Neural cell (in vitro differentiated cells): Measurements from ENCODE around the gene NRL. TPM values are rescaled to one million over a fixed set of nuclear protein-coding genes. Genes with fewer than 3 reads are reported as not detected.

Source experiments
- H2AFZ ChIP-seq: fragments of 200-600, 300-800 bp; sonication (generic), shearing (Covaris generic); 2 replicates; pipeline ENCODE4 v1.6.0; 2014; ENCODE audit warnings: low read depth, mild to moderate bottlenecking, antibody characterized with exemption, low read length, moderate library complexity
- H3F3A ChIP-seq: fragments of 200-600 bp; shearing (Covaris generic); 2 replicates; pipeline ENCODE4 v1.6.1; 2016; ENCODE audit warnings: mild to moderate bottlenecking, moderate library complexity, mixed read lengths, antibody characterized with exemption, low read length; ENCODE audit not compliant: insufficient read depth, poor library complexity, severe bottlenecking
- H3K27ac ChIP-seq: fragments of 200-600, 300-800 bp; sonication (generic), shearing (Covaris generic); 2 replicates; pipeline ENCODE4 v1.5.1; 2014; ENCODE audit warnings: mild to moderate bottlenecking, low read length, moderate library complexity
- H3K27me3 ChIP-seq: fragments of 300-800, 200-600 bp; sonication (generic), shearing (Covaris generic); 2 replicates; pipeline ENCODE4 v1.6.0; 2014; ENCODE audit warnings: mild to moderate bottlenecking, low read depth, low read length, moderate library complexity; ENCODE audit not compliant: insufficient read depth
- H3K36me3 ChIP-seq: fragments of 300-800, 200-600 bp; sonication (generic), shearing (Covaris generic); 2 replicates; pipeline ENCODE4 v1.5.1; 2014; ENCODE audit warnings: mild to moderate bottlenecking, antibody characterized with exemption, low read length, moderate library complexity; ENCODE audit not compliant: insufficient read depth
- H3K4me2 ChIP-seq: fragments of 300-800, 200-600 bp; sonication (generic), shearing (Covaris generic); 2 replicates; pipeline ENCODE4 v1.6.0; 2014; ENCODE audit warnings: mild to moderate bottlenecking, low read length
- H3K4me3 ChIP-seq: fragments of 300-800, 200-600 bp; sonication (generic), shearing (Covaris generic); 2 replicates; pipeline ENCODE4 v1.5.1; 2014; ENCODE audit warnings: mild to moderate bottlenecking, low read length, moderate library complexity
- H3K79me2 ChIP-seq: fragments of 200-600 bp; shearing (Covaris generic); replicated peaks from 2 replicates; pipeline ENCODE4 v1.6.0; 2014; ENCODE audit warnings: mild to moderate bottlenecking, low read length, moderate library complexity; ENCODE audit not compliant: insufficient read depth
- H3K9ac ChIP-seq: fragments of 300-800, 200-600 bp; sonication (generic), shearing (Covaris generic); 2 replicates; pipeline ENCODE4 v1.6.1; 2016; ENCODE audit warnings: mild to moderate bottlenecking, low read length, mixed read lengths
- H3K9me2 ChIP-seq: fragments of 200-600 bp; shearing (Covaris generic); 2 replicates; pipeline ENCODE4 v1.6.1; 2016; ENCODE audit warnings: mild to moderate bottlenecking, low read length, mixed read lengths; ENCODE audit not compliant: insufficient read depth
- H3K9me3 ChIP-seq: fragments of 200-600, 300-800 bp; sonication (generic), shearing (Covaris generic); 2 replicates; pipeline ENCODE4 v1.6.1; 2016; ENCODE audit warnings: mild to moderate bottlenecking, mixed run types, low read length, moderate library complexity, mixed read lengths
- H4K20me1 ChIP-seq: fragments of 200-600 bp; shearing (Covaris generic); 2 replicates; pipeline ENCODE4 v1.6.1; 2016; ENCODE audit warnings: mild to moderate bottlenecking, mixed run types; ENCODE audit not compliant: insufficient read depth
- EP300 ChIP-seq: fragments of 450-650 bp; conservative IDR thresholded peaks from 2 replicates; pipeline ENCODE4 v1.6.1; 2014; ENCODE audit warnings: antibody characterized with exemption, mild to moderate bottlenecking, moderate library complexity; ENCODE audit not compliant: poor library complexity, severe bottlenecking
- EZH2 ChIP-seq: fragments of 200-600, 300-800 bp; shearing (Covaris generic), sonication (generic); IDR thresholded peaks from 2 replicates; pipeline ENCODE4 v1.6.1; 2014; ENCODE audit warnings: antibody characterized with exemption, low read length, borderline replicate concordance, mild to moderate bottlenecking; ENCODE audit not compliant: insufficient read depth, poor library complexity, severe bottlenecking
- MXI1 ChIP-seq: fragments of 450-650 bp; conservative IDR thresholded peaks from 2 replicates; pipeline ENCODE4 v1.6.1; 2014; ENCODE audit warnings: antibody characterized with exemption, mild to moderate bottlenecking; ENCODE audit not compliant: poor library complexity, severe bottlenecking
- POLR2AphosphoS5 ChIP-seq: IDR thresholded peaks from 2 replicates; pipeline ENCODE4 v1.6.1; 2012
- RAD21 ChIP-seq: fragments of 450-650 bp; conservative IDR thresholded peaks from 2 replicates; pipeline ENCODE4 v1.6.1; 2014; ENCODE audit warnings: antibody characterized with exemption, mild to moderate bottlenecking, moderate library complexity
- SMC3 ChIP-seq: fragments of 450-650 bp; conservative IDR thresholded peaks from 2 replicates; pipeline ENCODE4 v1.6.1; 2014; ENCODE audit warnings: antibody characterized with exemption, mild to moderate bottlenecking, moderate library complexity; ENCODE audit not compliant: poor library complexity
- TAF1 ChIP-seq: IDR thresholded peaks from 2 replicates; pipeline ENCODE4 v1.6.1; 2012; ENCODE audit warnings: low read depth
- polyA plus RNA-seq: library from polyadenylated mRNA; depleted of rRNA; stranded (reverse); fragments of >200 nt; gene quantifications from 2 replicates; pipeline ENCODE4 v1.2.3, GENCODE V29; 2014
- TF ChIP-seq, protein P1 (sequence below): fragments of 450-650 bp; IDR thresholded peaks from 2 replicates; pipeline ENCODE4 v1.5.1; 2014; ENCODE audit warnings: antibody characterized with exemption, mild to moderate bottlenecking, moderate library complexity; ENCODE audit not compliant: poor library complexity, severe bottlenecking
- TF ChIP-seq, protein P2 (sequence below): IDR thresholded peaks from 2 replicates; pipeline ENCODE4 v1.6.1; 2012; ENCODE audit warnings: borderline replicate concordance

NRL gene
- polyA plus RNA-seq, 1 donor from 2014 or later: 9.5 TPM

DNA sequence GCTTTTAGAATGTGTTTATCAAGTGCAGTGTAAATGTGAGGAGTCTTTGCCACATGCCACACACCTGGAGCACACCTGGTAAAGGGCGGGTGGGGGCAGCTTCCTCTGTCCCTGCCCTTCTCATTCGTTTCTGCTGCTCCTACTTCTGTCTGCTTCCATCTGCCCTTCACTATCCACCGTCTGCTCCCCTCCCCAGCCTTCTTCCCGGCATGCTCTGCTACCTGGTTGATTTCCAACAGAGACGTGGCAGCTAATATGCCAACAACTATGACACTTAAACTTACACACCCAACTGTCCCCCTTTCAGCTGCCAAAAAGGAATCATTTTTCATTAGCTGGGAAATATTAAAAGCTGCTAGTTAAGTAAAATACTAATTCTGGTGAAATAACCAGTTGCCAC, 72.0 kb downstream of the NRL start:
- Histone ChIP-seq H3K27ac (no peak overlapping the region), H3K4me2 (no peak overlapping the region), H3K27me3 (no peaks in the 10 kb centered on the region), H4K20me1 (no peaks in the 10 kb centered on the region), H3K36me3 (no peaks in the 10 kb centered on the region), H3K9me2 (no peaks in the 10 kb centered on the region), H2AFZ (no peak overlapping the region), H3F3A (no peaks in the 10 kb centered on the region), H3K9me3 (no peaks in the 10 kb centered on the region), H3K9ac (no peak overlapping the region), H3K4me3 (no peak overlapping the region), H3K79me2 (no peaks in the 10 kb centered on the region)
- TF ChIP-seq TAF1: no peak

DNA sequence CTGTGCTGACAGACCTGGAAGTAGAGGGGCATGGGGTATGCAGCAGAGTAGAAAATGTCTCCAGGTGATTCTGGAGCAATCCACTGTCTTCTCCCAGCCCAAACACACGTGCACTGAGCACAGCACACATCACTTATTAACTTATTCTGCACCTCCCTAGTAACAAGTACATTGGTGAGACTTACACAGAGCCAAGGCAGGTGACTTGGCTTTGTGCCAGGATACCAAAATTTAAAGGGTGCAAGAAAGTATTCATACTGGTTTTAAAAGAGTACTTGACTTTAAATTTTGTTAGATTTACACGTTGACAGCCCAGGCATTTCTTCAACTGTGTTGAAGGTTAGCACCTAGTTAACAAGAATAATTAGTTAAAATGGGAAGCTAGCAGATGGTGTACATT, 74.1 kb downstream of the NRL start:
- H3F3A ChIP-seq: no peaks in the 10 kb centered on the region
- TF ChIP-seq MXI1: no peak
- no peak for TF ChIP-seq SMC3
- no peak for TF ChIP-seq RAD21
- TF ChIP-seq, protein P1, sequence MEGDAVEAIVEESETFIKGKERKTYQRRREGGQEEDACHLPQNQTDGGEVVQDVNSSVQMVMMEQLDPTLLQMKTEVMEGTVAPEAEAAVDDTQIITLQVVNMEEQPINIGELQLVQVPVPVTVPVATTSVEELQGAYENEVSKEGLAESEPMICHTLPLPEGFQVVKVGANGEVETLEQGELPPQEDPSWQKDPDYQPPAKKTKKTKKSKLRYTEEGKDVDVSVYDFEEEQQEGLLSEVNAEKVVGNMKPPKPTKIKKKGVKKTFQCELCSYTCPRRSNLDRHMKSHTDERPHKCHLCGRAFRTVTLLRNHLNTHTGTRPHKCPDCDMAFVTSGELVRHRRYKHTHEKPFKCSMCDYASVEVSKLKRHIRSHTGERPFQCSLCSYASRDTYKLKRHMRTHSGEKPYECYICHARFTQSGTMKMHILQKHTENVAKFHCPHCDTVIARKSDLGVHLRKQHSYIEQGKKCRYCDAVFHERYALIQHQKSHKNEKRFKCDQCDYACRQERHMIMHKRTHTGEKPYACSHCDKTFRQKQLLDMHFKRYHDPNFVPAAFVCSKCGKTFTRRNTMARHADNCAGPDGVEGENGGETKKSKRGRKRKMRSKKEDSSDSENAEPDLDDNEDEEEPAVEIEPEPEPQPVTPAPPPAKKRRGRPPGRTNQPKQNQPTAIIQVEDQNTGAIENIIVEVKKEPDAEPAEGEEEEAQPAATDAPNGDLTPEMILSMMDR: no peak
- no peak for TF ChIP-seq POLR2AphosphoS5
- no peak for TF ChIP-seq EZH2
- no peak for TF ChIP-seq TAF1
- no peak for TF ChIP-seq EP300
- TF ChIP-seq, protein P2, sequence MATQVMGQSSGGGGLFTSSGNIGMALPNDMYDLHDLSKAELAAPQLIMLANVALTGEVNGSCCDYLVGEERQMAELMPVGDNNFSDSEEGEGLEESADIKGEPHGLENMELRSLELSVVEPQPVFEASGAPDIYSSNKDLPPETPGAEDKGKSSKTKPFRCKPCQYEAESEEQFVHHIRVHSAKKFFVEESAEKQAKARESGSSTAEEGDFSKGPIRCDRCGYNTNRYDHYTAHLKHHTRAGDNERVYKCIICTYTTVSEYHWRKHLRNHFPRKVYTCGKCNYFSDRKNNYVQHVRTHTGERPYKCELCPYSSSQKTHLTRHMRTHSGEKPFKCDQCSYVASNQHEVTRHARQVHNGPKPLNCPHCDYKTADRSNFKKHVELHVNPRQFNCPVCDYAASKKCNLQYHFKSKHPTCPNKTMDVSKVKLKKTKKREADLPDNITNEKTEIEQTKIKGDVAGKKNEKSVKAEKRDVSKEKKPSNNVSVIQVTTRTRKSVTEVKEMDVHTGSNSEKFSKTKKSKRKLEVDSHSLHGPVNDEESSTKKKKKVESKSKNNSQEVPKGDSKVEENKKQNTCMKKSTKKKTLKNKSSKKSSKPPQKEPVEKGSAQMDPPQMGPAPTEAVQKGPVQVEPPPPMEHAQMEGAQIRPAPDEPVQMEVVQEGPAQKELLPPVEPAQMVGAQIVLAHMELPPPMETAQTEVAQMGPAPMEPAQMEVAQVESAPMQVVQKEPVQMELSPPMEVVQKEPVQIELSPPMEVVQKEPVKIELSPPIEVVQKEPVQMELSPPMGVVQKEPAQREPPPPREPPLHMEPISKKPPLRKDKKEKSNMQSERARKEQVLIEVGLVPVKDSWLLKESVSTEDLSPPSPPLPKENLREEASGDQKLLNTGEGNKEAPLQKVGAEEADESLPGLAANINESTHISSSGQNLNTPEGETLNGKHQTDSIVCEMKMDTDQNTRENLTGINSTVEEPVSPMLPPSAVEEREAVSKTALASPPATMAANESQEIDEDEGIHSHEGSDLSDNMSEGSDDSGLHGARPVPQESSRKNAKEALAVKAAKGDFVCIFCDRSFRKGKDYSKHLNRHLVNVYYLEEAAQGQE: no peak
- no peak overlapping the region for H3K27ac ChIP-seq
- no peaks in the 10 kb centered on the region for H3K27me3 ChIP-seq
- no peaks in the 10 kb centered on the region for H3K9me3 ChIP-seq
- no peaks in the 10 kb centered on the region for H3K79me2 ChIP-seq
- H4K20me1 ChIP-seq: no peaks in the 10 kb centered on the region
- no peak overlapping the region for H3K9ac ChIP-seq
- no peak overlapping the region for H3K4me3 ChIP-seq
- H3K4me2 ChIP-seq: no peak overlapping the region
- H3K36me3 ChIP-seq: no peaks in the 10 kb centered on the region
- no peaks in the 10 kb centered on the region for H3K9me2 ChIP-seq
- H2AFZ ChIP-seq: no peak overlapping the region

DNA sequence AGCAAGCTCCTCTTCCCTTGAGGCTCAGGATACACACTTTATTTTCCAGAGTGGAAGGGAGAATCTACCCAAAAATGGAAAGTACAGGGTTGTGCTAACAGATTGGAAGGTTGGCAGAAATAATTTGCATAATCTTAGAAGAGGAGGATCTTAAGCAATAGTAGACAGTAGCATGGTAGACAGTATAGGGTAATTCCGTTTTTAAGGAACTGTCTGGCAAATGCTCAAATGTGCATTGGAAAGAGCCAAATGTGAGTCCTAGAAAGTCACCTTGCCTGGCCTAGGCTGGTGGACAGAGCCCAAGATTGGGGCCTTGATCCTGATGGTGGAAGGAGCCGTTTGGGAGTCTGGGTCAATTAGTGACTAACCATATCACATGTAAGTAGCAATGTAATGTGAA, 76.1 kb downstream of the NRL start:
- Histone ChIP-seq H3K9me3 (no peaks in the 10 kb centered on the region), H3K9me2 (no peaks in the 10 kb centered on the region), H3K79me2 (no peaks in the 10 kb centered on the region), H2AFZ (no peak overlapping the region), H4K20me1 (no peaks in the 10 kb centered on the region), H3F3A (no peaks in the 10 kb centered on the region), H3K36me3 (no peaks in the 10 kb centered on the region), H3K27ac (no peak overlapping the region), H3K27me3 (no peaks in the 10 kb centered on the region), H3K4me2 (no peak overlapping the region), H3K4me3 (no peak overlapping the region), H3K9ac (no peak overlapping the region)
- TF ChIP-seq SMC3 (no peak), MXI1 (no peak), POLR2AphosphoS5 (no peak), RAD21 (no peak), EZH2 (no peak), EP300 (no peak)
- TF ChIP-seq, protein P1: no peak
- TF ChIP-seq, protein P2: no peak
